Measurements from ENCODE around the gene C19orf44.
"Not testable (repeated sequence)": the region's sequence is repeated elsewhere in the genome, so short reads cannot be mapped to it uniquely, and the experiment has no call there.

The C19orf44 gene

GRCh38 chr19:16537111-16537510, 40.9 kb downstream of the C19orf44 start:
- no peak for DNase-seq (ENCODE audit: low read depth)

- no peak for DNase-seq (ENCODE audit: low read depth)
These were observed 44.8 kb downstream of the C19orf44 start for GRCh38 chr19:16540948-16541347.

- DNase-seq (ENCODE audit: low read depth), result no peak
These were observed 45.4 kb downstream of the C19orf44 start for GRCh38 chr19:16541526-16542044.

- peak; percentile 89 for DNase-seq (ENCODE audit: low read depth)
These were observed 46.1 kb downstream of the C19orf44 start, which contains the start of gene CHERP for GRCh38 chr19:16542045-16542909. TSS of gene CHERP (minus strand) at chr19:16542437. CDS start at chr19:16542378, 59 bp downstream.

GRCh38 chr19:16542910-16543472, 46.8 kb downstream of the C19orf44 start:
- no peak for DNase-seq (ENCODE audit: low read depth)

GRCh38 chr19:16543734-16544133, 47.5 kb downstream of the C19orf44 start:
- not testable (repeated sequence) for DNase-seq (ENCODE audit: low read depth)

- DNase-seq (ENCODE audit: low read depth), result no peak
These were observed 48.5 kb downstream of the C19orf44 start for GRCh38 chr19:16544473-16545231.

GRCh38 chr19:16548956-16549355, 52.8 kb downstream of the C19orf44 start:
- no peak for DNase-seq (ENCODE audit: low read depth)

- not testable (repeated sequence) for DNase-seq (ENCODE audit: low read depth)
These were observed 55.7 kb downstream of the C19orf44 start for GRCh38 chr19:16551902-16552301.

GRCh38 chr19:16554776-16555175, 58.6 kb downstream of the C19orf44 start:
- DNase-seq (ENCODE audit: low read depth), result no peak

GRCh38 chr19:16559780-16560276, 63.6 kb downstream of the C19orf44 start:
- no peak for DNase-seq (ENCODE audit: low read depth)

- no peak for DNase-seq (ENCODE audit: low read depth)
These were observed 65.2 kb downstream of the C19orf44 start for GRCh38 chr19:16561382-16561781.

- no peak for DNase-seq (ENCODE audit: low read depth)
These were observed 66.4 kb downstream of the C19orf44 start for GRCh38 chr19:16562608-16563025.

GRCh38 chr19:16564842-16565241, 68.6 kb downstream of the C19orf44 start:
- DNase-seq (ENCODE audit: low read depth), result no peak

GRCh38 chr19:16566161-16566560, 70.0 kb downstream of the C19orf44 start:
- DNase-seq (ENCODE audit: low read depth), result no peak

GRCh38 chr19:16566702-16567101, 70.5 kb downstream of the C19orf44 start:
- DNase-seq (ENCODE audit: low read depth), result no peak

GRCh38 chr19:16569609-16570320, 73.6 kb downstream of the C19orf44 start:
- no peak for DNase-seq (ENCODE audit: low read depth)
